ENCODE results near the gene SLC25A4.

Gene SLC25A4

DNA sequence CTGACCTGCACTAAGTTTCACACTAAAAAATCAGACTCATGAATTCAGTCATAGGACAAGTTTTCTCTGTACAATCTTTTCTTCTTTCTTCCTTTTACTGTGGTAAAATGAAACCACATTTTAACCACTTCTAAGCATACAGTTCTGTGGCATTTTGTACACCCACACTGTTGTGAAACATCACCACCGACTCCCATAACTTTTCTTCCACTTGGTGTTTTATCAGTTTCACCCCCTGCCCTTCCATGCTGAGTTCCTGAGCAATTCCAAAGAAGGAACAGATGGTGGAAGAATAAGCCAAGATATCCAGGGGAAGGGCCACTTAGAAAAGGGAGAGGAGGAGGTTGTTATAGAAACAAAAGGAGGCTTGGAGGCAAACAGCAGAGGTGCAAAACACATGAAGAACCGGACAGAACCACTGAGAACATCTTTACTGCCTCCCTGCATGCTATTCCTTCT lies 22.6 kb downstream of the SLC25A4 start:
- Histone ChIP-seq H3K27ac (no peak overlapping the region), H3K27me3 (ENCODE audit: control insufficient read depth, insufficient read depth, low read length) (no peaks in the 10 kb centered on the region), H3K4me1 (no peaks in the 10 kb centered on the region), H3K36me3 (ENCODE audit: control insufficient read depth, insufficient read depth, low read length) (no peaks in the 10 kb centered on the region), H3K9me3 (ENCODE audit: control insufficient read depth, low read length) (no peaks in the 10 kb centered on the region), H3K79me2 (no peaks in the 10 kb centered on the region), H3K9ac (no peak overlapping the region), H3K4me3 (ENCODE audit: low read depth, low read length) (no peak overlapping the region), H3K4me2 (ENCODE audit: low read length) (no peak overlapping the region), H2AFZ (no peak overlapping the region)
- TF ChIP-seq, protein P1, sequence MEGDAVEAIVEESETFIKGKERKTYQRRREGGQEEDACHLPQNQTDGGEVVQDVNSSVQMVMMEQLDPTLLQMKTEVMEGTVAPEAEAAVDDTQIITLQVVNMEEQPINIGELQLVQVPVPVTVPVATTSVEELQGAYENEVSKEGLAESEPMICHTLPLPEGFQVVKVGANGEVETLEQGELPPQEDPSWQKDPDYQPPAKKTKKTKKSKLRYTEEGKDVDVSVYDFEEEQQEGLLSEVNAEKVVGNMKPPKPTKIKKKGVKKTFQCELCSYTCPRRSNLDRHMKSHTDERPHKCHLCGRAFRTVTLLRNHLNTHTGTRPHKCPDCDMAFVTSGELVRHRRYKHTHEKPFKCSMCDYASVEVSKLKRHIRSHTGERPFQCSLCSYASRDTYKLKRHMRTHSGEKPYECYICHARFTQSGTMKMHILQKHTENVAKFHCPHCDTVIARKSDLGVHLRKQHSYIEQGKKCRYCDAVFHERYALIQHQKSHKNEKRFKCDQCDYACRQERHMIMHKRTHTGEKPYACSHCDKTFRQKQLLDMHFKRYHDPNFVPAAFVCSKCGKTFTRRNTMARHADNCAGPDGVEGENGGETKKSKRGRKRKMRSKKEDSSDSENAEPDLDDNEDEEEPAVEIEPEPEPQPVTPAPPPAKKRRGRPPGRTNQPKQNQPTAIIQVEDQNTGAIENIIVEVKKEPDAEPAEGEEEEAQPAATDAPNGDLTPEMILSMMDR (IDR thresholded peaks at IDR 0.05): no peak

DNA sequence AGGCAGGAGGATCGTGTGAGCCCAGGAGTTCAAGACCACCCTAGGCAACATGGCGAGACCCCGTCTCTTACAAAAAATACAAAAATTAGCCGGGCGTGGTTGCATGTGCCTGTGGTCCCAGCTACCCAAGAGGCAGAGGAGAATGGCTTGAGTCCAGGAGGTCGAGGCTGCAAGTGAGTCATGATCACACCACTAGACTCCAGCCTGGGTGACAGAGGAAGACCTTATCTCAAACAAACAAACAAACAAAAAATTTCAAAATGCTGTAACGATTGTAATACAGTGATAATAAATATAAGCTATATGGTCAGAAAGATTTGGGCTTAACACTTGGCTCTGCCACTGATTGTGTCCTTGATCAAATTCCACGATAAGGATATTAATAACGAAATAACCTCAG lies 24.2 kb downstream of the SLC25A4 start:
- no peak overlapping the region for H3K4me2 ChIP-seq (ENCODE audit: low read length)
- H3K36me3 ChIP-seq (ENCODE audit: control insufficient read depth, insufficient read depth, low read length): no peaks in the 10 kb centered on the region
- no peaks in the 10 kb centered on the region for H3K4me1 ChIP-seq

DNA sequence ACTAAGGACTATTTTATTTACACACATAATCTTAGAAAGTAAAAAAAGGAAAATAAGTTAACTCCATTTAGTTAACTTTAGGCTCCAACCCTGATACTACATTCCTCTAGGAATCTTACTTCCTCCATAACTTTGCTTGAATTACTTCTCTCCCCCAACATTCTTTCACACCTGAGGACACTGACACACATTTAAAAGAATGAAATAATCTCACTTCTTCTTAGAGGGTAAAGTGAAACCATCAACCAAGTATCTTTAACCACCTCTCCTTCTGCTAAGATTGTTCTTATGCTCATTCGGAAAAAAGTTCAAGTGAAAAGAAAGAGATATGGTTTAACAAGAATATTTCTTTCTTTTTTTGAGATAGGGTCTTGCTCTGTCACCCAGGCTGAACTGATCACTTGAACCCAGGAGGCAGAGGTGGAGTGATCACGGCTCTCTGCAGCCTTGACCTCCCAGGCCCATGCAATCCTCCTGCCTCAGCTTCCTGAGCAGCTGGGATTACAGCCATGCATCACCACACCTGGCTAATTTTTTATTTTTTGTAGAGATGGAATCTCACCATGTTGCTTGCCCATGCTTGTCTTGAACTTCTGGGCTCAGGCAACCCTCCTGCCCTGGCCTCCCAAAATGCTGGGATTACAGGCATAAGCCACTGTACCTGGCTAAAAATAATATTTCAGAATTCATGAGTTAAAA lies 28.5 kb downstream of the SLC25A4 start:
- Histone ChIP-seq H2AFZ (no peak overlapping the region), H3K27ac (no peak overlapping the region), H3K9me3 (ENCODE audit: control insufficient read depth, low read length) (no peaks in the 10 kb centered on the region), H3K4me2 (ENCODE audit: low read length) (no peak overlapping the region), H3K4me1 (no peaks in the 10 kb centered on the region), H3K79me2 (no peaks in the 10 kb centered on the region), H3K36me3 (ENCODE audit: control insufficient read depth, insufficient read depth, low read length) (no peaks in the 10 kb centered on the region), H3K9ac (no peak overlapping the region), H3K4me3 (ENCODE audit: low read depth, low read length) (no peak overlapping the region), H3K27me3 (ENCODE audit: control insufficient read depth, insufficient read depth, low read length) (no peaks in the 10 kb centered on the region)
- TF ChIP-seq, protein P1 (IDR thresholded peaks at IDR 0.05): no peak

More for the DNA sequence above, 24.2 kb downstream of the SLC25A4 start:
- TF ChIP-seq, protein P1 (IDR thresholded peaks at IDR 0.05): no peak
- Histone ChIP-seq H3K79me2 (no peaks in the 10 kb centered on the region), H3K27me3 (ENCODE audit: control insufficient read depth, insufficient read depth, low read length) (no peaks in the 10 kb centered on the region), H3K9me3 (ENCODE audit: control insufficient read depth, low read length) (no peaks in the 10 kb centered on the region), H3K9ac (no peak overlapping the region), H2AFZ (no peak overlapping the region), H3K27ac (no peak overlapping the region), H3K4me3 (ENCODE audit: low read depth, low read length) (no peak overlapping the region)

DNA sequence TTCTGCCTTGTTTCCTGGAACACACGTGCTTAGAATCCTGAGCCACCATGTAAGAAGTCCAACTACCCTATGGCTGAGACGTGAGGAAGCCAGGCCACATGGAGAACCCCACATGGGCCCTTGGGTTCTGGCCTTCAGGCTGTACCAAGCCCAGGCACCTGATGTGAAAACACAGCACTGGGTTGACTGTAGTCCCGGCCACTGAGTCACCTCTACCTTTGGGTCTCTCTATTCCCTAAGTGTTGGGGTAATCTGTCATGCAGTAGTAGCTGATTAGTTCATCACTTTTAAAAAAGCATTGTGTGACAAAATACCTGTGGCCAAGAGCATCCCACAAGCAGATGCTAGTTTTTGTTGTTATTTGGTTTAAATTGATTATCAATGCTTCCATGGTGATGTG lies 36.4 kb downstream of the SLC25A4 start:
- H3K4me2 ChIP-seq (ENCODE audit: low read length): no peak overlapping the region
- no peaks in the 10 kb centered on the region for H3K27me3 ChIP-seq (ENCODE audit: control insufficient read depth, insufficient read depth, low read length)
- no peak overlapping the region for H3K27ac ChIP-seq
- H3K4me1 ChIP-seq: no peaks in the 10 kb centered on the region
- peaks cover 2% of the 10 kb centered on the region for H3K79me2 ChIP-seq
- no peaks in the 10 kb centered on the region for H3K36me3 ChIP-seq (ENCODE audit: control insufficient read depth, insufficient read depth, low read length)
- TF ChIP-seq, protein P1 (IDR thresholded peaks at IDR 0.05): no peak
- H3K9me3 ChIP-seq (ENCODE audit: control insufficient read depth, low read length): no peaks in the 10 kb centered on the region
- no peak overlapping the region for H3K4me3 ChIP-seq (ENCODE audit: low read depth, low read length)
- H3K9ac ChIP-seq: no peak overlapping the region
- no peak overlapping the region for H2AFZ ChIP-seq

DNA sequence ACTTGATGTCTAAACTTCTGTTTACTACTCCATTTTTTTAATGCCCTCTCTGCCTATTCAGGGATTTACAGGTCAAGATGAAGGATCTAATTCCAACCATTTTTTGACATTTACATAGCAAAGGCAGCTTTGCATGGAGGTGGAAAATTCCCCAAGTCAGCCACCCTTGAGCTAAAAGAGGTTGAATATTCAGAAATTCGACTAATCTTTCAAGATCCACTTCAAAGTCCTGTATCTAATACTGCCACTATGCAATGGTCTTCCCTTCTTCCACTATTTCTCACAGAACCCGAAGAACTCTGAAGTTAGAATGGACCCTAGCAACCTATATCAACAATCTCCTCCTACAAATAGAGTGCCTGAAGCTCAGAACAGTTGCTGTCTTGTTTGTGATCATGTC lies 39.2 kb downstream of the SLC25A4 start:
- H3K79me2 ChIP-seq: peaks cover 1% of the 10 kb centered on the region
- H3K4me3 ChIP-seq (ENCODE audit: low read depth, low read length): no peak overlapping the region
- no peak overlapping the region for H3K4me2 ChIP-seq (ENCODE audit: low read length)
- H2AFZ ChIP-seq: no peak overlapping the region
- no peak overlapping the region for H3K27ac ChIP-seq
- no peak overlapping the region for H3K9ac ChIP-seq
- H3K36me3 ChIP-seq (ENCODE audit: control insufficient read depth, insufficient read depth, low read length): no peaks in the 10 kb centered on the region
- no peaks in the 10 kb centered on the region for H3K27me3 ChIP-seq (ENCODE audit: control insufficient read depth, insufficient read depth, low read length)
- H3K4me1 ChIP-seq: no peaks in the 10 kb centered on the region
- no peaks in the 10 kb centered on the region for H3K9me3 ChIP-seq (ENCODE audit: control insufficient read depth, low read length)
- TF ChIP-seq, protein P1 (IDR thresholded peaks at IDR 0.05): no peak

Data from parathyroid adenoma (tissue), 2 donors.